Coronary artery (tissue), 2 donors: ENCODE measurements around the gene KDM3A.
"Not testable (repeated sequence)": the region's sequence is repeated elsewhere in the genome, so short reads cannot be mapped to it uniquely, and the experiment has no call there.

ENCODE experiments used
- DNase-seq: peaks from one replicate; pipeline ENCODE4 v3.0.0-alpha.2; 2017; ENCODE audit warnings: low spot score
- H3K27ac ChIP-seq, 2 donors: fragments of 200-600 bp; sonication (generic); one replicate each; pipeline ENCODE4 v1.5.1; 2016 to 2019
- H3K4me3 ChIP-seq: fragments of 200-600 bp; sonication (generic); 2 replicates; pipeline ENCODE4 v1.5.1; 2016; ENCODE audit warnings: mild to moderate bottlenecking, moderate library complexity
- TF ChIP-seq, protein P1 (sequence below): fragments of 200-600 bp; sonication (generic); IDR thresholded peaks from one replicate; pipeline ENCODE4 v1.5.1; 2019; ENCODE audit warnings: antibody characterized with exemption

The KDM3A gene

DNA sequence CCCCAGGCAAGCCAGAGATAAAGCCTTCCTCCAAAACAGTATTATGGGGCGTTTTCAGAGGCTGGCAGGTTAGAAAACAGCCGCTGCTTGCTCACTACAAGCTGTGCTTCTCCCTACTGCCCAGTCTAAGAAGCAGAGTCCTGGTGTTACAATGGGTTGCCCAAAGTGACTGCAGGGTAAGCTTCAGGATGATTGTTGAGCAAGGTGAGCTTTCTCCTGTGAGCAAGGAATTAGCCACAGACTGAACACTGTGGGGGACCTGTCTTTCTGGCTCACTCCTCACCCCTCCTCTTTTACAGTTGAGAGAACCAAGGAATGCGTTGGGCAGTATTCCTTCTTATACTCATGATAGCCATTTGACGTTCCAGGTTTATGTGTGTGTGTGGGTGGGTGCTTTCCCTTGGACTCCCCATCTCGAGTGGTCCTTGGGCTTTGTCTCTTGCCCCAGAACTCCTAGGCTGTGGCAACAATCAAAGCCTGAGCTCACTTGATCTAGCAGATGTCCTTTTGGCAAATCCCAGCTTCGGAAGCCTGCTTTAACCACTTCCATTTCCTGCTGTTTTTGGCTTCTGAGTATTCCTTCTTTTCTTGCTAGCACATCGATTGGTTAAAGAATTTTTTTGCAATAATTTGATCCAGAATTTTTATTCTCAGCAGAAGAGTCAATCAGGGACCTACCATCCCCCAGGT is 47.5 kb downstream of the KDM3A start:
- TF ChIP-seq, protein P1, sequence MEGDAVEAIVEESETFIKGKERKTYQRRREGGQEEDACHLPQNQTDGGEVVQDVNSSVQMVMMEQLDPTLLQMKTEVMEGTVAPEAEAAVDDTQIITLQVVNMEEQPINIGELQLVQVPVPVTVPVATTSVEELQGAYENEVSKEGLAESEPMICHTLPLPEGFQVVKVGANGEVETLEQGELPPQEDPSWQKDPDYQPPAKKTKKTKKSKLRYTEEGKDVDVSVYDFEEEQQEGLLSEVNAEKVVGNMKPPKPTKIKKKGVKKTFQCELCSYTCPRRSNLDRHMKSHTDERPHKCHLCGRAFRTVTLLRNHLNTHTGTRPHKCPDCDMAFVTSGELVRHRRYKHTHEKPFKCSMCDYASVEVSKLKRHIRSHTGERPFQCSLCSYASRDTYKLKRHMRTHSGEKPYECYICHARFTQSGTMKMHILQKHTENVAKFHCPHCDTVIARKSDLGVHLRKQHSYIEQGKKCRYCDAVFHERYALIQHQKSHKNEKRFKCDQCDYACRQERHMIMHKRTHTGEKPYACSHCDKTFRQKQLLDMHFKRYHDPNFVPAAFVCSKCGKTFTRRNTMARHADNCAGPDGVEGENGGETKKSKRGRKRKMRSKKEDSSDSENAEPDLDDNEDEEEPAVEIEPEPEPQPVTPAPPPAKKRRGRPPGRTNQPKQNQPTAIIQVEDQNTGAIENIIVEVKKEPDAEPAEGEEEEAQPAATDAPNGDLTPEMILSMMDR = no peak
- no peak for DNase-seq
- no peak overlapping the region for H3K4me3 ChIP-seq
- H3K27ac ChIP-seq = no peak overlapping the region

DNA sequence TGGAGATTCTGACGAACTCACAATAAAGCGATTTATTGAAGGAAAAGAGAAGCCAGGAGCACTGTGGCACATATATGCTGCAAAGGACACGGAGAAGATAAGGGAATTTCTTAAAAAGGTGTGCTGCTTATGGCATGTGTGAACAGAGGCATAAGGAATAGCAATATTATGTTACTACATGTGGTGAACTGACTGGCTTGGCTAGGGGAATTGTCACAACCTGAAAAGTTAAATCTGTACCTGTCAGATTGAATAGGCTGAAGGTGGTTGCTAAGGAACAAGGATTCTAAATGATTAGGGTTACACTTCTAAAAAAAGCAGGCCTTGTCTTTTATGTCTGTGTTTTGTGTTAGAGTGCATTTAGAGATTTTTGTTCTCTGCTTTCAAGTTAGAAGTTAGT is 48.4 kb downstream of the KDM3A start:
- Histone ChIP-seq H3K4me3 (no peak overlapping the region), H3K27ac (no peak overlapping the region)
- no peak for DNase-seq
- TF ChIP-seq, protein P1 = no peak

DNA sequence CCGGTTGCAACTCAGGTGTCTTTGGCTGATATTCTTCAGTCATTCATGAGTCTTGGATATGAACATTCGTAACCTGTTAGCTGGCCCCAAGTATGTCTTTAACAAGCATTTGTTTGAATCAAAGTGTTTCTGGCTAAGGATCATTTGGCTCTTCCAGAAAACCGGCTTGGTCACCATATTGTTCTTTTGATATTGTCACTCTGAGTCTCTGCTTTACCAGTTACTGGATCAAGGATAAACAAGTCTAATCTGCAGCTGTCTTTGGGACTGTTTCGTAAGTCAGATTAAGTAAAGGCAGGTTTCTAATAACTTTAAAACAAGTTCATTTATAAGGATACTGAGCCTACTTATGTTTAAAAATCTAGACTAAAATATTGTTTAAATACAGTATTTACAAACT is 49.1 kb downstream of the KDM3A start:
- no peak for DNase-seq
- H3K4me3 ChIP-seq = no peak overlapping the region
- TF ChIP-seq, protein P1 = no peak
- no peak overlapping the region for H3K27ac ChIP-seq

DNA sequence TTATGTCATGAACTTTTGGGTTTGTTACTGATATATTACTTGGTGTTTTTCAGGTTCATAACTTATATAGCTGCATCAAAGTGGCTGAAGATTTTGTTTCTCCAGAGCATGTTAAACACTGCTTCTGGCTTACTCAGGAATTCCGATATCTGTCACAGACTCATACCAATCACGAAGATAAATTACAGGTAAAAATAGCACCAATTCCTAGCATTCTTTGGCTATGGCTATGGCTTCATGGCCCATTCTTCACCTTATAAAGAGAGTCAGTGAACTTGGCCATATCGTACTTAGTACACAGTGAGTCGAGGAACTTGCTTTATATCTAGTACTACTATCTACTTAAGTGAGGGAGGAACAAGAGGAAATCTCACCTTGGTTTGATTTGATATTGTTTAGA is 49.9 kb downstream of the KDM3A start:
- no peak for DNase-seq
- H3K27ac ChIP-seq = peak overlapping the region in 1 of 2 donors; percentile 42
- TF ChIP-seq, protein P1 = no peak
- no peak overlapping the region for H3K4me3 ChIP-seq

DNA sequence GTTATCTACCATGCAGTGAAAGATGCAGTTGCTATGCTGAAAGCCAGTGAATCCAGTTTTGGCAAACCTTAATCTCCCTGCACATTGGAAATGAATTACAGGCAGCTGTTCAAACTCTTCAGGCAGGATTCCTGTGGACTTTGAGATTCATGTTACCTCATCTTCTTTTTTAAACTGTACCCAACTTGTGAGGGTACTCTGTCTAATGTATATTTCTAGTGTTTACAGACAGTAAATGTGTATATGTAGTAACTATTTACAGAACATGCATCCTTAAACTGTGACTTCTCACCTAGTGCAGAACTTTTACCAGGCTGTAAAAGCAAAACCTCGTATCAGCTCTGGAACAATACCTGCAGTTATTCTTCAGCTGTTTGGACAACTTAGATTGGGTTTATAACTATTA is 50.9 kb downstream of the KDM3A start:
- TF ChIP-seq, protein P1 = no peak
- H3K4me3 ChIP-seq = no peak overlapping the region
- no peak overlapping the region for H3K27ac ChIP-seq
- DNase-seq = no peak

DNA sequence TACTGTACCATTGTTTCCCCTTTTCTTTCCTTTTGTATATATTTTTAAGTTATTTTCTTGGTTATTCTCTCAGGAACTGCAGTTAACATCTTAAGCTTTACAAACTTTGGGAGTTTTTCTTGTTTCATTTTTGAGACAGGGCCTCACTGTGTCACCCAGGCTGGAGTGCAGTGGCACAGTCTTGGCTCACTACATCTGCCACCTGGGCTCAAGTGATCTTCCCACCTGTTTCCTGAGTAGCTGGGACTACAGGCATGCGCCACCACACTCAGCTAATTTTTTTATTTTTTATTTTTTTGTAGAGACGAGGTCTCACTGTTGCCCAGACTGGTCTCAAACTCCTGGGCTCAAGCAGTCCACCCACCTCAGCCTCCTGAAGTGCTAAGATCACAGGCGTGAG is 55.2 kb downstream of the KDM3A start:
- H3K4me3 ChIP-seq, H3K27ac ChIP-seq, DNase-seq: not testable (repeated sequence)

DNA sequence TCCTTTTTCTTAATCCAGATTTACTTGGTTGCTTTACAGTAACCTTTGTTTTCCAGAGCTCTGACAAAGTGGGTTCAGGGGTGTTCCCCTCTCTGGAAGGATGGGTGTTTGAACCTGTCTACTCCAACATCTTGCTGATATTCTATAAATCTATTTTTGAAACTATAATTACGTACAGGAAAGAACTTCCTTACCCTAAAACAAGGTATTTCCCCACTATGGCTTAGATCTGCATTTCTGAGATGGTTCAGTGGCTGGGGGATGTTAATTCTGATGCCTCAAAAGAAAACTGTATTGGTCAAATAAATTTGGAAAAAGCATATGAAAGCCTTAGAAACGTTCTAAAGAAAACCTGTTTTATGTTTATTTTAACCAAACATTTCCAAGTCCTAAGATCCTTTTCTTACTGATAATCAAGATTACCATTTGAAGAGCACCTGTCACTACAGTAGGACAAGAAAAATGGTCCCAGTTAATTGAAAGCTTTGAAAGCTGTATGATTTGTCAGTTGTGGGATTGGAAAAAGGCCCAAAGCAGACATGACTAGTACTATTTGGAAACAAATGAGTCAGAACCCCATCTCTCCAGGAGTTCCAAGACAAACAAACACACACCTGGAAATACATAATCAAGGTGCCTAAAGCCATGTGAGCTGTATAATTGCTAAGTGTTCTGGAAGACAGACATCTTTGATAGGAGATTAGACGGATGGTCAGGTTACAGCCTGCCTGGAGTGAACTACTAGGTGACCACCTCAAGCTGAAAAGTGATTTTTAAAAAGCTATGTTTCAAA is 57.5 kb downstream of the KDM3A start:
- no peak overlapping the region for H3K27ac ChIP-seq
- TF ChIP-seq, protein P1 = no peak
- H3K4me3 ChIP-seq = no peak overlapping the region
- no peak for DNase-seq
